NCI-H510A treated with DMSO at 0.1 percent for 48 hours (cell line): Measurements from ENCODE around the gene PRKG1.
"Not testable (repeated sequence)": the region's sequence is repeated elsewhere in the genome, so short reads cannot be mapped to it uniquely, and the experiment has no call there.

ENCODE experiments used
- DNase-seq: peaks from one replicate; lab custom pipeline; 2025; lab: John Stamatoyannopoulos, UW

The PRKG1 gene

GRCh38 chr10:51227897-51228713 is 153.8 kb downstream of the PRKG1 start:
- no peak for DNase-seq

- no peak for DNase-seq
Observed at GRCh38 chr10:51228714-51229100, 154.4 kb downstream of the PRKG1 start.

GRCh38 chr10:51230887-51231585 is 156.7 kb downstream of the PRKG1 start:
- no peak for DNase-seq

GRCh38 chr10:51231754-51232153 is 157.5 kb downstream of the PRKG1 start:
- DNase-seq = no peak

GRCh38 chr10:51233337-51234100 is 159.2 kb downstream of the PRKG1 start:
- no peak for DNase-seq

- DNase-seq = no peak
Observed at GRCh38 chr10:51235865-51236264, 161.6 kb downstream of the PRKG1 start.

GRCh38 chr10:51239006-51239405 is 164.7 kb downstream of the PRKG1 start:
- DNase-seq = no peak

GRCh38 chr10:51241461-51241860 is 167.2 kb downstream of the PRKG1 start:
- DNase-seq = no peak

- no peak for DNase-seq
Observed at GRCh38 chr10:51242393-51242792, 168.1 kb downstream of the PRKG1 start.

GRCh38 chr10:51244309-51244708 is 170.0 kb downstream of the PRKG1 start:
- no peak for DNase-seq

- no peak for DNase-seq
Observed at GRCh38 chr10:51244748-51245490, 170.6 kb downstream of the PRKG1 start.

GRCh38 chr10:51246156-51246555 is 171.9 kb downstream of the PRKG1 start:
- no peak for DNase-seq

GRCh38 chr10:51250278-51250920 is 176.1 kb downstream of the PRKG1 start:
- no peak for DNase-seq

- DNase-seq = no peak
Observed at GRCh38 chr10:51251110-51251509, 176.8 kb downstream of the PRKG1 start.

- no peak for DNase-seq
Observed at GRCh38 chr10:51255381-51255780, 181.1 kb downstream of the PRKG1 start.

GRCh38 chr10:51257511-51258248 is 183.4 kb downstream of the PRKG1 start:
- DNase-seq = no peak

GRCh38 chr10:51260376-51260775 is 186.1 kb downstream of the PRKG1 start:
- DNase-seq = no peak

- no peak for DNase-seq
Observed at GRCh38 chr10:51266496-51266895, 192.2 kb downstream of the PRKG1 start.

- DNase-seq = not testable (repeated sequence)
Observed at GRCh38 chr10:51267980-51268570, 193.8 kb downstream of the PRKG1 start.

GRCh38 chr10:51269821-51270220 is 195.5 kb downstream of the PRKG1 start:
- no peak for DNase-seq
